GM23338 (cell line): Measurements from ENCODE around the gene SLC20A1. TPM values are rescaled to one million over a fixed set of nuclear protein-coding genes. Genes with fewer than 3 reads are reported as not detected.

Experiments
- ATAC-seq: fragments of 200-7000 bp; cut with Tn5 transposase; 3 replicates; pipeline ENCODE4 v1.9.1; 2020
- DNase-seq: peaks from one replicate; pipeline ENCODE4 v3.0.0-alpha.2; 2015; ENCODE audit warnings: low spot score
- H2AFZ ChIP-seq: fragments of 200-600 bp; sonication (generic); 2 replicates; pipeline ENCODE4 v1.8.0; 2016; ENCODE audit warnings: antibody characterized with exemption, mild to moderate bottlenecking, moderate library complexity
- H3F3A ChIP-seq: fragments of 200-600 bp; sonication (generic); replicated peaks from 2 replicates; pipeline ENCODE4 v1.8.0; 2017; ENCODE audit warnings: antibody characterized with exemption, mixed run types, low read depth
- H3K27ac ChIP-seq: fragments of 200-600 bp; sonication (generic); 2 replicates; pipeline ENCODE4 v1.6.1; 2016; ENCODE audit warnings: low read depth
- H3K27me3 ChIP-seq: fragments of 200-600 bp; sonication (generic); 2 replicates; pipeline ENCODE4 v1.8.0; 2016; ENCODE audit warnings: mild to moderate bottlenecking, mixed run types, moderate library complexity; ENCODE audit not compliant: insufficient read depth
- H3K36me3 ChIP-seq: fragments of 200-600 bp; sonication (generic); 2 replicates; pipeline ENCODE4 v1.8.0; 2016; ENCODE audit warnings: mild to moderate bottlenecking; ENCODE audit not compliant: insufficient read depth
- H3K4me1 ChIP-seq: fragments of 200-600 bp; sonication (generic); 2 replicates; pipeline ENCODE4 v1.8.0; 2016; ENCODE audit warnings: mild to moderate bottlenecking, moderate library complexity; ENCODE audit not compliant: insufficient read depth
- H3K4me2 ChIP-seq: fragments of 200-600 bp; sonication (generic); 2 replicates; pipeline ENCODE4 v1.7.1; 2017; ENCODE audit warnings: mixed run types
- H3K4me3 ChIP-seq: fragments of 200-600 bp; sonication (generic); 2 replicates; pipeline ENCODE4 v1.6.1; 2016; ENCODE audit warnings: mixed run types
- H3K79me2 ChIP-seq: fragments of 200-600 bp; sonication (generic); replicated peaks from 2 replicates; pipeline ENCODE4 v1.8.0; 2017; ENCODE audit warnings: mild to moderate bottlenecking; ENCODE audit not compliant: insufficient read depth
- H3K9me2 ChIP-seq: fragments of 200-600 bp; sonication (generic); 2 replicates; pipeline ENCODE4 v1.8.0; 2017; ENCODE audit not compliant: insufficient read depth
- H4K20me1 ChIP-seq: fragments of 200-600 bp; sonication (generic); replicated peaks from 2 replicates; pipeline ENCODE4 v1.8.0; 2017; ENCODE audit warnings: mild to moderate bottlenecking; ENCODE audit not compliant: insufficient read depth
- H3K27ac Mint-ChIP-seq: 2 replicates; pipeline ENCODE4 v1.8.0; 2020; ENCODE audit warnings: inconsistent platforms, mild to moderate bottlenecking, moderate library complexity, mixed read lengths
- H3K27me3 Mint-ChIP-seq: 3 replicates; pipeline ENCODE4 v1.8.0; 2022; ENCODE audit warnings: low read depth, mild to moderate bottlenecking, moderate library complexity, mixed read lengths, inconsistent platforms; ENCODE audit not compliant: insufficient read depth, poor library complexity
- H3K36me3 Mint-ChIP-seq: 3 replicates; pipeline ENCODE4 v1.8.0; 2021; ENCODE audit warnings: low read depth, mild to moderate bottlenecking, inconsistent platforms, moderate library complexity, mixed read lengths
- H3K4me1 Mint-ChIP-seq: 3 replicates; pipeline ENCODE4 v1.8.0; 2020; ENCODE audit warnings: mild to moderate bottlenecking, inconsistent platforms, mixed read lengths
- H3K4me3 Mint-ChIP-seq: 3 replicates; pipeline ENCODE4 v1.8.0; 2021; ENCODE audit warnings: moderate library complexity, mild to moderate bottlenecking, inconsistent platforms, mixed read lengths
- H3K9me3 Mint-ChIP-seq: 3 replicates; pipeline ENCODE4 v1.8.0; 2020; ENCODE audit warnings: moderate library complexity, mild to moderate bottlenecking, inconsistent platforms, mixed read lengths
- CREB1 ChIP-seq: fragments of 250-450 bp; sonication (Bioruptor Pico); IDR thresholded peaks from 2 replicates; pipeline ENCODE4 v1.5.0; 2020; ENCODE audit warnings: low read depth, mild to moderate bottlenecking, moderate library complexity
- EZH2 ChIP-seq: fragments of 200-600 bp; sonication (generic); IDR thresholded peaks from one replicate; pipeline ENCODE4 v1.8.0; 2017; ENCODE audit warnings: antibody characterized with exemption, mild to moderate bottlenecking, low read depth; ENCODE audit not compliant: unreplicated experiment
- EZH2phosphoT487 ChIP-seq: fragments of 200-600 bp; sonication (generic); IDR thresholded peaks from one replicate; pipeline ENCODE4 v1.8.1; 2018; ENCODE audit warnings: antibody characterized with exemption; ENCODE audit not compliant: unreplicated experiment
- JUNB ChIP-seq: IDR thresholded peaks from one replicate; pipeline ENCODE4 v1.6.1; 2016; ENCODE audit warnings: antibody characterized with exemption; ENCODE audit not compliant: unreplicated experiment
- NANOG ChIP-seq: IDR thresholded peaks from 2 replicates; pipeline ENCODE4 v1.6.1; 2016; ENCODE audit warnings: antibody characterized with exemption, borderline replicate concordance
- POLR2AphosphoS5 ChIP-seq: IDR thresholded peaks from 2 replicates; pipeline ENCODE4 v1.6.1; 2016; ENCODE audit warnings: antibody characterized with exemption, low read depth
- STAT1 ChIP-seq: IDR thresholded peaks from one replicate; pipeline ENCODE4 v1.6.1; 2016; ENCODE audit warnings: antibody characterized with exemption; ENCODE audit not compliant: unreplicated experiment
- ZNF114 ChIP-seq: fragments of 250-450 bp; sonication (Bioruptor Pico); IDR thresholded peaks from 2 replicates; pipeline ENCODE4 v1.5.0; 2020; ENCODE audit warnings: mild to moderate bottlenecking, moderate library complexity
- ZNF331 ChIP-seq: fragments of 250-450 bp; sonication (Bioruptor Pico); IDR thresholded peaks from 2 replicates; pipeline ENCODE4 v1.5.0; 2020; ENCODE audit warnings: low read depth, mild to moderate bottlenecking, moderate library complexity
- polyA plus RNA-seq: library from polyadenylated mRNA; unstranded; fragments of >200 nt; fragmentation: Nextera tagmentation; extraction: Ambion mirVana; gene quantifications from 2 replicates; pipeline ENCODE4 v1.2.1, GENCODE V29; 2016
- total RNA-seq: library from RNA; depleted of rRNA; stranded (reverse); fragments of >200 nt; shearing (Covaris generic); gene quantifications from 2 replicates; pipeline ENCODE4 v1.2.3, GENCODE V29; 2014
- TF ChIP-seq, protein P1 (sequence below): IDR thresholded peaks from 2 replicates; pipeline ENCODE4 v1.6.1; 2016; ENCODE audit warnings: antibody characterized with exemption
- TF ChIP-seq, protein P2 (sequence below): IDR thresholded peaks from one replicate; pipeline ENCODE4 v1.6.1; 2018; ENCODE audit warnings: antibody characterized with exemption; ENCODE audit not compliant: unreplicated experiment
- TF ChIP-seq, protein P3 (sequence below), 2 experiments: fragments of 200-600 bp in 1 of 2; sonication (generic) in 1 of 2; conservative IDR thresholded peaks; 2 replicates each; pipeline versions ENCODE4 v1.5.1 to v1.6.1; 2016 to 2017; ENCODE audit warnings: antibody characterized with exemption in 2 of 2, low read depth in 2 of 2, mild to moderate bottlenecking in 2 of 2, moderate library complexity in 1 of 2
- TF ChIP-seq, protein P4 (sequence below): fragments of 250-450 bp; sonication (Bioruptor Pico); IDR thresholded peaks from 2 replicates; pipeline ENCODE4 v1.5.0; 2020; ENCODE audit warnings: mild to moderate bottlenecking, moderate library complexity

Gene SLC20A1
- total and polyA plus RNA-seq, 2 experiments from 2014 or later, result 52.9 to 84.3 TPM

DNA sequence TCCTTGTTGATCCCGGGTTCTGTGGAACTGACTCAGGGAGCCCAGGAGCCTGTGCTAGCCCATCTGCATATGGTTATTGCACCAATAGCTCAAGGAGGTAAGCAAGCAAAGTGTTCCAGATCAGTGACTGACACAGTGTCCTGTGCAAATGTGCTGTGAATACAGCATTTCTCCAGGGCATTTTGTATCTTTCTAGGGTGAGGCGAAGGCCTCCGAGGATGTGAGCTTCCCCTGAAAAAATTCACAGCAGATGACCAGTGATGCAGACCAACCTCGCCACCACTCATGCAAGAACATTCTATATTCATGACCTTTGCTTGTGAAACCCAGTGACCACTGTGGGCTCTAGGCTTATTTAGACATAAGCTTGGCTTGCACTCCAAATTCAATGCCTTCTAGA, 59.8 kb downstream of the SLC20A1 start:
- no peak overlapping the region for H3K27ac Mint-ChIP-seq
- no peaks in the 10 kb centered on the region for H3K4me1 ChIP-seq
- H3K4me3 ChIP-seq, result no peak overlapping the region
- no peaks in the 10 kb centered on the region for H4K20me1 ChIP-seq
- H3K27ac ChIP-seq, result no peak overlapping the region
- H3K9me3 Mint-ChIP-seq, result no peaks in the 10 kb centered on the region
- TF ChIP-seq, protein P1, sequence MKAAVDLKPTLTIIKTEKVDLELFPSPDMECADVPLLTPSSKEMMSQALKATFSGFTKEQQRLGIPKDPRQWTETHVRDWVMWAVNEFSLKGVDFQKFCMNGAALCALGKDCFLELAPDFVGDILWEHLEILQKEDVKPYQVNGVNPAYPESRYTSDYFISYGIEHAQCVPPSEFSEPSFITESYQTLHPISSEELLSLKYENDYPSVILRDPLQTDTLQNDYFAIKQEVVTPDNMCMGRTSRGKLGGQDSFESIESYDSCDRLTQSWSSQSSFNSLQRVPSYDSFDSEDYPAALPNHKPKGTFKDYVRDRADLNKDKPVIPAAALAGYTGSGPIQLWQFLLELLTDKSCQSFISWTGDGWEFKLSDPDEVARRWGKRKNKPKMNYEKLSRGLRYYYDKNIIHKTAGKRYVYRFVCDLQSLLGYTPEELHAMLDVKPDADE, result no peak
- TF ChIP-seq ZNF331, result no peak
- TF ChIP-seq EZH2phosphoT487, result no peak
- no peak for TF ChIP-seq ZNF114 (CRISPR knock-in tag)
- TF ChIP-seq, protein P2, sequence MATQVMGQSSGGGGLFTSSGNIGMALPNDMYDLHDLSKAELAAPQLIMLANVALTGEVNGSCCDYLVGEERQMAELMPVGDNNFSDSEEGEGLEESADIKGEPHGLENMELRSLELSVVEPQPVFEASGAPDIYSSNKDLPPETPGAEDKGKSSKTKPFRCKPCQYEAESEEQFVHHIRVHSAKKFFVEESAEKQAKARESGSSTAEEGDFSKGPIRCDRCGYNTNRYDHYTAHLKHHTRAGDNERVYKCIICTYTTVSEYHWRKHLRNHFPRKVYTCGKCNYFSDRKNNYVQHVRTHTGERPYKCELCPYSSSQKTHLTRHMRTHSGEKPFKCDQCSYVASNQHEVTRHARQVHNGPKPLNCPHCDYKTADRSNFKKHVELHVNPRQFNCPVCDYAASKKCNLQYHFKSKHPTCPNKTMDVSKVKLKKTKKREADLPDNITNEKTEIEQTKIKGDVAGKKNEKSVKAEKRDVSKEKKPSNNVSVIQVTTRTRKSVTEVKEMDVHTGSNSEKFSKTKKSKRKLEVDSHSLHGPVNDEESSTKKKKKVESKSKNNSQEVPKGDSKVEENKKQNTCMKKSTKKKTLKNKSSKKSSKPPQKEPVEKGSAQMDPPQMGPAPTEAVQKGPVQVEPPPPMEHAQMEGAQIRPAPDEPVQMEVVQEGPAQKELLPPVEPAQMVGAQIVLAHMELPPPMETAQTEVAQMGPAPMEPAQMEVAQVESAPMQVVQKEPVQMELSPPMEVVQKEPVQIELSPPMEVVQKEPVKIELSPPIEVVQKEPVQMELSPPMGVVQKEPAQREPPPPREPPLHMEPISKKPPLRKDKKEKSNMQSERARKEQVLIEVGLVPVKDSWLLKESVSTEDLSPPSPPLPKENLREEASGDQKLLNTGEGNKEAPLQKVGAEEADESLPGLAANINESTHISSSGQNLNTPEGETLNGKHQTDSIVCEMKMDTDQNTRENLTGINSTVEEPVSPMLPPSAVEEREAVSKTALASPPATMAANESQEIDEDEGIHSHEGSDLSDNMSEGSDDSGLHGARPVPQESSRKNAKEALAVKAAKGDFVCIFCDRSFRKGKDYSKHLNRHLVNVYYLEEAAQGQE, result no peak
- TF ChIP-seq CREB1 (CRISPR knock-in tag), result no peak
- TF ChIP-seq, protein P3, sequence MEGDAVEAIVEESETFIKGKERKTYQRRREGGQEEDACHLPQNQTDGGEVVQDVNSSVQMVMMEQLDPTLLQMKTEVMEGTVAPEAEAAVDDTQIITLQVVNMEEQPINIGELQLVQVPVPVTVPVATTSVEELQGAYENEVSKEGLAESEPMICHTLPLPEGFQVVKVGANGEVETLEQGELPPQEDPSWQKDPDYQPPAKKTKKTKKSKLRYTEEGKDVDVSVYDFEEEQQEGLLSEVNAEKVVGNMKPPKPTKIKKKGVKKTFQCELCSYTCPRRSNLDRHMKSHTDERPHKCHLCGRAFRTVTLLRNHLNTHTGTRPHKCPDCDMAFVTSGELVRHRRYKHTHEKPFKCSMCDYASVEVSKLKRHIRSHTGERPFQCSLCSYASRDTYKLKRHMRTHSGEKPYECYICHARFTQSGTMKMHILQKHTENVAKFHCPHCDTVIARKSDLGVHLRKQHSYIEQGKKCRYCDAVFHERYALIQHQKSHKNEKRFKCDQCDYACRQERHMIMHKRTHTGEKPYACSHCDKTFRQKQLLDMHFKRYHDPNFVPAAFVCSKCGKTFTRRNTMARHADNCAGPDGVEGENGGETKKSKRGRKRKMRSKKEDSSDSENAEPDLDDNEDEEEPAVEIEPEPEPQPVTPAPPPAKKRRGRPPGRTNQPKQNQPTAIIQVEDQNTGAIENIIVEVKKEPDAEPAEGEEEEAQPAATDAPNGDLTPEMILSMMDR (conservative IDR thresholded peaks at IDR 0.05; ENCODE audit: low read depth in 2 of 2), result no peak
- no peak for TF ChIP-seq JUNB
- TF ChIP-seq, protein P4, sequence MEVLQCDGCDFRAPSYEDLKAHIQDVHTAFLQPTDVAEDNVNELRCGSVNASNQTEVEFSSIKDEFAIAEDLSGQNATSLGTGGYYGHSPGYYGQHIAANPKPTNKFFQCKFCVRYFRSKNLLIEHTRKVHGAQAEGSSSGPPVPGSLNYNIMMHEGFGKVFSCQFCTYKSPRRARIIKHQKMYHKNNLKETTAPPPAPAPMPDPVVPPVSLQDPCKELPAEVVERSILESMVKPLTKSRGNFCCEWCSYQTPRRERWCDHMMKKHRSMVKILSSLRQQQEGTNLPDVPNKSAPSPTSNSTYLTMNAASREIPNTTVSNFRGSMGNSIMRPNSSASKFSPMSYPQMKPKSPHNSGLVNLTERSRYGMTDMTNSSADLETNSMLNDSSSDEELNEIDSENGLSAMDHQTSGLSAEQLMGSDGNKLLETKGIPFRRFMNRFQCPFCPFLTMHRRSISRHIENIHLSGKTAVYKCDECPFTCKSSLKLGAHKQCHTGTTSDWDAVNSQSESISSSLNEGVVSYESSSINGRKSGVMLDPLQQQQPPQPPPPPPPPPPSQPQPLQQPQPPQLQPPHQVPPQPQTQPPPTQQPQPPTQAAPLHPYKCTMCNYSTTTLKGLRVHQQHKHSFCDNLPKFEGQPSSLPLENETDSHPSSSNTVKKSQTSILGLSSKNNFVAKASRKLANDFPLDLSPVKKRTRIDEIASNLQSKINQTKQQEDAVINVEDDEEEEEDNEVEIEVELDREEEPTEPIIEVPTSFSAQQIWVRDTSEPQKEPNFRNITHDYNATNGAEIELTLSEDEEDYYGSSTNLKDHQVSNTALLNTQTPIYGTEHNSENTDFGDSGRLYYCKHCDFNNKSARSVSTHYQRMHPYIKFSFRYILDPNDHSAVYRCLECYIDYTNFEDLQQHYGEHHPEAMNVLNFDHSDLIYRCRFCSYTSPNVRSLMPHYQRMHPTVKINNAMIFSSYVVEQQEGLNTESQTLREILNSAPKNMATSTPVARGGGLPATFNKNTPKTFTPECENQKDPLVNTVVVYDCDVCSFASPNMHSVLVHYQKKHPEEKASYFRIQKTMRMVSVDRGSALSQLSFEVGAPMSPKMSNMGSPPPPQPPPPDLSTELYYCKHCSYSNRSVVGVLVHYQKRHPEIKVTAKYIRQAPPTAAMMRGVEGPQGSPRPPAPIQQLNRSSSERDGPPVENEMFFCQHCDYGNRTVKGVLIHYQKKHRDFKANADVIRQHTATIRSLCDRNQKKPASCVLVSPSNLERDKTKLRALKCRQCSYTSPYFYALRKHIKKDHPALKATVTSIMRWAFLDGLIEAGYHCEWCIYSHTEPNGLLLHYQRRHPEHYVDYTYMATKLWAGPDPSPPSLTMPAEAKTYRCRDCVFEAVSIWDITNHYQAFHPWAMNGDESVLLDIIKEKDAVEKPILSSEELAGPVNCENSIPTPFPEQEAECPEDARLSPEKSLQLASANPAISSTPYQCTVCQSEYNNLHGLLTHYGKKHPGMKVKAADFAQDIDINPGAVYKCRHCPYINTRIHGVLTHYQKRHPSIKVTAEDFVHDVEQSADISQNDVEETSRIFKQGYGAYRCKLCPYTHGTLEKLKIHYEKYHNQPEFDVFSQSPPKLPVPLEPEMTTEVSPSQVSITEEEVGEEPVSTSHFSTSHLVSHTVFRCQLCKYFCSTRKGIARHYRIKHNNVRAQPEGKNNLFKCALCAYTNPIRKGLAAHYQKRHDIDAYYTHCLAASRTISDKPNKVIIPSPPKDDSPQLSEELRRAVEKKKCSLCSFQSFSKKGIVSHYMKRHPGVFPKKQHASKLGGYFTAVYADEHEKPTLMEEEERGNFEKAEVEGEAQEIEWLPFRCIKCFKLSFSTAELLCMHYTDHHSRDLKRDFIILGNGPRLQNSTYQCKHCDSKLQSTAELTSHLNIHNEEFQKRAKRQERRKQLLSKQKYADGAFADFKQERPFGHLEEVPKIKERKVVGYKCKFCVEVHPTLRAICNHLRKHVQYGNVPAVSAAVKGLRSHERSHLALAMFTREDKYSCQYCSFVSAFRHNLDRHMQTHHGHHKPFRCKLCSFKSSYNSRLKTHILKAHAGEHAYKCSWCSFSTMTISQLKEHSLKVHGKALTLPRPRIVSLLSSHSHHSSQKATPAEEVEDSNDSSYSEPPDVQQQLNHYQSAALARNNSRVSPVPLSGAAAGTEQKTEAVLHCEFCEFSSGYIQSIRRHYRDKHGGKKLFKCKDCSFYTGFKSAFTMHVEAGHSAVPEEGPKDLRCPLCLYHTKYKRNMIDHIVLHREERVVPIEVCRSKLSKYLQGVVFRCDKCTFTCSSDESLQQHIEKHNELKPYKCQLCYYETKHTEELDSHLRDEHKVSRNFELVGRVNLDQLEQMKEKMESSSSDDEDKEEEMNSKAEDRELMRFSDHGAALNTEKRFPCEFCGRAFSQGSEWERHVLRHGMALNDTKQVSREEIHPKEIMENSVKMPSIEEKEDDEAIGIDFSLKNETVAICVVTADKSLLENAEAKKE (CRISPR knock-in tag), result no peak
- no peak for TF ChIP-seq EZH2
- TF ChIP-seq STAT1, result no peak
- no peak for TF ChIP-seq NANOG
- TF ChIP-seq POLR2AphosphoS5, result no peak
- H3K4me3 Mint-ChIP-seq, result no peak overlapping the region
- DNase-seq (no peak), ATAC-seq (no peak)
- no peaks in the 10 kb centered on the region for H3K36me3 Mint-ChIP-seq
- no peaks in the 10 kb centered on the region for H3K36me3 ChIP-seq
- H2AFZ ChIP-seq, result no peak overlapping the region
- H3K27me3 Mint-ChIP-seq, result no peaks in the 10 kb centered on the region
- H3F3A ChIP-seq, result no peaks in the 10 kb centered on the region
- H3K27me3 ChIP-seq, result no peaks in the 10 kb centered on the region
- H3K79me2 ChIP-seq, result no peaks in the 10 kb centered on the region
- no peaks in the 10 kb centered on the region for H3K4me1 Mint-ChIP-seq
- H3K4me2 ChIP-seq, result no peak overlapping the region
- no peaks in the 10 kb centered on the region for H3K9me2 ChIP-seq
